ENCODE measurements around the gene RLBP1. TPM values are rescaled to one million over a fixed set of nuclear protein-coding genes. Genes with fewer than 3 reads are reported as not detected.

Gene RLBP1
- total RNA-seq, 2 donors from 2014 or later: not detected

GRCh38 chr15:89186803-89187202 lies 34.6 kb downstream of the RLBP1 start:
- ATAC-seq (no peak), DNase-seq (no peak)
- intact Hi-C loops (cut with DNase I): no loop called here

- ATAC-seq (no peak), DNase-seq (no peak)
- intact Hi-C loops (cut with DNase I): no loop called here
These were observed 36.4 kb downstream of the RLBP1 start for GRCh38 chr15:89184886-89185526.

- intact Hi-C loops (cut with DNase I): no loop called here
- DNase-seq (no peak), ATAC-seq (peak; percentile 43 to 80)
These were observed 37.0 kb downstream of the RLBP1 start for GRCh38 chr15:89184357-89184756.

GRCh38 chr15:89179966-89180875 lies 41.2 kb downstream of the RLBP1 start:
- no peak for DNase-seq
- intact Hi-C loops (cut with DNase I): loop anchor here in 1 of 2 donors (5.0 kb wide), 1 partner anchor 278 kb away; no protein-coding TSS in a partner anchor
- ATAC-seq: no peak

GRCh38 chr15:89178307-89178977 lies 42.9 kb downstream of the RLBP1 start:
- DNase-seq: no peak
- intact Hi-C loops (cut with DNase I): loop anchor here in 1 of 2 donors (5.0 kb wide), 1 partner anchor 276 kb away; no protein-coding TSS in a partner anchor
- ATAC-seq: no peak

GRCh38 chr15:89177633-89178306 lies 43.6 kb downstream of the RLBP1 start:
- peak; percentile 59 for DNase-seq
- intact Hi-C loops (cut with DNase I): loop anchor here (1.0 to 5.0 kb wide), 3 partner anchors 120 to 275 kb away; no protein-coding TSS in a partner anchor
- peak; percentile 21 to 61 for ATAC-seq

GRCh38 chr15:89177116-89177515 lies 44.3 kb downstream of the RLBP1 start:
- intact Hi-C loops (cut with DNase I): loop anchor here (1.0 to 5.0 kb wide), 3 partner anchors 120 to 275 kb away; no protein-coding TSS in a partner anchor
- DNase-seq: no peak
- ATAC-seq: no peak

- intact Hi-C loops (cut with DNase I): loop anchor here (2.0 to 5.0 kb wide), 2 partner anchors 119 to 273 kb away; no protein-coding TSS in a partner anchor
- peak in 1 of 2 donors; percentile 22 for ATAC-seq
These were observed 45.7 kb downstream of the RLBP1 start for GRCh38 chr15:89175617-89176191.

GRCh38 chr15:89174476-89174875 lies 46.9 kb downstream of the RLBP1 start:
- intact Hi-C loops (cut with DNase I): no loop called here
- no peak for DNase-seq
- no peak for ATAC-seq

More at GRCh38 chr15:89175617-89176191, 45.7 kb downstream of the RLBP1 start:
- DNase-seq: no peak

GRCh38 chr15:89172921-89173320 lies 48.5 kb downstream of the RLBP1 start:
- intact Hi-C loops (cut with DNase I): no loop called here
- ATAC-seq: no peak
- DNase-seq: no peak

GRCh38 chr15:89171136-89172072 lies 50.0 kb downstream of the RLBP1 start:
- ATAC-seq (no peak), DNase-seq (no peak)
- intact Hi-C loops (cut with DNase I): no loop called here

- DNase-seq (no peak), ATAC-seq (no peak)
- intact Hi-C loops (cut with DNase I): no loop called here
These were observed 51.0 kb downstream of the RLBP1 start for GRCh38 chr15:89170364-89170763.

GRCh38 chr15:89168316-89168833 lies 53.0 kb downstream of the RLBP1 start:
- intact Hi-C loops (cut with DNase I): no loop called here
- DNase-seq (no peak), ATAC-seq (no peak)

GRCh38 chr15:89167267-89168176 lies 53.9 kb downstream of the RLBP1 start:
- intact Hi-C loops (cut with DNase I): no loop called here
- ATAC-seq: peak in 1 of 2 donors; percentile 64
- no peak for DNase-seq

- intact Hi-C loops (cut with DNase I): no loop called here
- no peak for ATAC-seq
- no peak for DNase-seq
These were observed 55.7 kb downstream of the RLBP1 start for GRCh38 chr15:89165677-89166076.

GRCh38 chr15:89164712-89165211 lies 56.6 kb downstream of the RLBP1 start:
- DNase-seq (no peak), ATAC-seq (peak; percentile 60 to 85)
- intact Hi-C loops (cut with DNase I): no loop called here

All from left cardiac atrium (tissue), 4 donors.